Astrocyte of the spinal cord (primary cell): ENCODE measurements around the gene GTSE1.
"Not testable (repeated sequence)": the region's sequence is repeated elsewhere in the genome, so short reads cannot be mapped to it uniquely, and the experiment has no call there.

ENCODE experiments used
- DNase-seq: peaks from one replicate; pipeline ENCODE4 v3.0.0; 2011; ENCODE audit warnings: low read depth, low spot score
- H3K4me3 ChIP-seq: 2 replicates; pipeline ENCODE4 v1.5.1; 2011; ENCODE audit warnings: low read depth, mild to moderate bottlenecking, low read length, moderate library complexity
- CTCF ChIP-seq: IDR thresholded peaks from 2 replicates; pipeline ENCODE4 v1.5.1; 2012; ENCODE audit warnings: low read depth, mild to moderate bottlenecking, low read length, inconsistent platforms
- in situ Hi-C: cut with HindIII; loops from 2 replicates; pipeline ENCODE4 v1.10.0; 2017; ENCODE audit warnings: low sequenced_read_pairs

The GTSE1 gene

DNA sequence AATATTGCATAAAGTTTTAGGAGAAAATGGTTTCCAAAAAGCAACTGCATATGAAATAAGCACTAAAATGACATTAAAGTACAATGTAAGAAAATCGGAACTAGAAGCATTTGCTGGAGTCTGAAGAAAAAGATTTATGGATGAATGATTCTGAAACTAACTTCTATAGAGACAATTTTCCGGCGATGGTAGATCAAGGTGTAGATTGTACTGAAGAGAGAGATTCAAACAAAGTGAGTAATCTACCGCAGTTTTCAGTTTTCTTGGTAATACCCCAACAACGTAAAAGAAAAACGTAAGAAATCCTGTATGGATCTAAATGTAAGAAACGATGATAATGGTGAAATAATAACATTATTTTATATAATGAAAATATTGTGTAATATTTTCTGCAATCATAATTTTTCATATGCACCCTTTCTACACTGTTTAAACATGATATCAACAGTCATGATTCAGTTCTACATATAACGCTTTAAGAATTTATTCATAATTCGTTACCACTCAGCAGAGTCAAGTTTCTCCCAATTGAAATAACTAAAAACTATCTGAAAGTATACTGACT, 44.8 kb upstream of the GTSE1 start:
- no peak for DNase-seq
- no peak for TF ChIP-seq CTCF
- no peak overlapping the region for H3K4me3 ChIP-seq
- in situ Hi-C loops = no loop called here

DNA sequence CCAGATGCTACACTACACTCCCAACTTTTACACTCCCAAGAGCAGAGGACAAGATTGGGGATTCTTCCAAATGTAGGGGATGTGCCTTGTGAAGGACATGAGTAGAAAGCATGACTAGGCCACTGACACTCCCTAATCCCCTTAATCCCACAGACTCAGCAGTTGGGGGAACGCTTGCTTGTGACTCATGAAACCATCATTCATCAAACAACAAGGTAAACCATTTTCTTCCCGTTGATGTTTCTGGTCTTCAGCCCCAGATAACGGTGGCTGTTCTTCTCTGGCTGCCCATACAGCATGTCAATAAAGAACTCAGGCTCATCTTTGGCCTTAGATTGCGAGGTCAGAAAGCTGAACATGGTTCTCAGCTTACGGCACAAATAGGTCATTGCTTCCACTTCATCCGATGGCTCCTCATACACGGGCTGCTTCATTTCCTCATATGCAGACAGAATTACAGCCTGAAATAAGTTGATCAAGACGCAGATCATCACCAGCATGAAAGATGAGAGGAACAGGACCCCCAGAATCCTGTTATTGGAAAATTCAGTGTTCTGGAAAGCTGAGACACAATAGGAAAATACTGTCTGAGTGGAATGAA, 40.2 kb upstream of the GTSE1 start:
- TF ChIP-seq CTCF = no peak
- no peak overlapping the region for H3K4me3 ChIP-seq
- in situ Hi-C loops = no loop called here
- DNase-seq = no peak

DNA sequence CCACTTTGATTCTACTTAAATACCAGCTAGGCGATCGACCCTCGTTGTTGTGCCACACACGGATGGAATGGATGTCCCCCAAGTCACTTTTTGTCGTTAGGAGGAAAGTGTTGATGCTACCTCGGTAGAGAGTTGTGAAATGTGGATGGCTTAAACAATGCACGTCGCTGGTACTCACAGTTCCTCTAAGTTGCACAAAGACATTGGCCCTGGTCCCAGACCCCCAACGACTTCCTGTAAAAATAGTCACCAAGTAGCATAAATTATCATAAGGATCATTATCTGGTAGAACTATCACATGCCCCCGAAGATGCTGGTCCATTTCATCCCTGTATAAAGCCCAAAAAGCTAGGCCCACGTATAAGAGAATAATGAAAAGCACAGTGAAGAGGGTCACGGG, 37.3 kb upstream of the GTSE1 start:
- TF ChIP-seq CTCF = no peak
- in situ Hi-C loops = no loop called here
- H3K4me3 ChIP-seq = no peak overlapping the region
- DNase-seq = no peak

DNA sequence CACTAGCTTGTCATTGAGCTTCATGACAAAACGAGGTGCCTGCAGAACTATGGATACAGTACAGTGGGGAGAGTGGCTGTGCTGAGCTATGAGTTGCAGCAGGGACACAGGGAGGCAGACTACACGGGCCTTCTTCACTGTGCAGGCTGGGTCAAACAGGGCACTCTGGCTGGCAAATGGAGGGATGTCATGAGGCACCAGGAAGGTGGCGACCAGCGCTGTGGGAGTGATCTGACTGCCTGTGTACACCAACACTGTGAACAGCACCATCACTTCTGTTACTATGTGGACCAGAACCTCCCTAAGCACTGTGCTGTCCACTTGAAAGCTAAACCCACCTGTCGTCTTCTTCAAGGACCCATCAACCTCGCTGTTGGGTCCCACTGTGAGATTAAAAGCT, 36.6 kb upstream of the GTSE1 start:
- in situ Hi-C loops = no loop called here
- H3K4me3 ChIP-seq = no peak overlapping the region
- DNase-seq = no peak
- no peak for TF ChIP-seq CTCF

GRCh38 chr22:46262449-46263215, 34.0 kb upstream of the GTSE1 start:
- no peak overlapping the region for H3K4me3 ChIP-seq
- peak; percentile 49 for TF ChIP-seq CTCF
- peak; percentile 40 for DNase-seq
- in situ Hi-C loops = no loop called here

DNA sequence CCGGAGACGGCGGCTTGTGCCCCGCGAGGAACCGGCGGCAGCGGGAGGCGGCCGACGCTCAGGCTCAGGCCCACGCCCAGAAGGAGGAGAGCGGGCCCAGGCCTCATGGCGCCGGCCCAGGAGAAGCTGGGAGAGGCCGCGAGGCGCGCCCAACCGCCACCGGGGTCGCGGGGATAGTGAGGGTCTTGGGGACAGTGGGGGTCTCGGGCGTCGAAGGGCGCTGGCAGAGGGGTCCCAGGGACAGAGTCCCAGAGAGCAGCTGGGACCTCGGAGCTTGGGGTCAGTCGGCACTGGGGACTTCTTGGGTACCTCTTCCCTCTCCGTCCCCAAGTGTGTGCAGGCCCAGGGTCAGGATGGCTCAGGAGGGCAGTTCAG, 33.5 kb upstream of the GTSE1 start, which contains the start of gene PKDREJ:
TSS of gene PKDREJ (minus strand) at position 128 of the 375 bp plus-strand sequence. CDS start at position 107, 21 bp downstream.
- DNase-seq = no peak
- in situ Hi-C loops = no loop called here
- no peak for TF ChIP-seq CTCF
- H3K4me3 ChIP-seq = no peak within 1 kb of the TSS

DNA sequence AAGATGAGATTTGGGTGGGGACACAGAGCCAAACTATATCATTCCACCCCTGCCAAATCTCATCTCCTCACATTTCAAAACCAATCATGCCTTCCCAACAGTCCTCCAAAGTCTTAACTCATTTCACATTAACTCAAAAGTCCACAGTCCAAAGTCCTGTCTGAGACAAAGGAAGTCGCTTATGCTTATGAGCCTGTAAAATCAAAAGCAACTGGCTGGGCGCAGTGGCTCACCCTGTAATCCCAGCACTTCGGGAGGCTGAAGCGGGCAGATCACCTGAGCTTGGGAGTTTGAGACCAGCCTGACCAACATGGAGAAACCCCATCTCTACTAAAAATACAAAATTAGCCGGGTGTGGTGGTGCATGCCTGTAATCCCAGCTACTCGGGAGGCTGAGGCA, 32.1 kb upstream of the GTSE1 start:
- in situ Hi-C loops, DNase-seq, H3K4me3 ChIP-seq: not testable (repeated sequence)

GRCh38 chr22:46265627-46266026, 31.0 kb upstream of the GTSE1 start:
- DNase-seq, H3K4me3 ChIP-seq, in situ Hi-C loops: not testable (repeated sequence)
